Loucy (cell line): ENCODE data around the gene ARHGEF39.

ENCODE experiments used
- EZH2phosphoT487 ChIP-seq: fragments of 200-600 bp; IDR thresholded peaks from 2 replicates; pipeline ENCODE4 v1.6.1; 2018; ENCODE audit warnings: antibody characterized with exemption, mild to moderate bottlenecking, moderate library complexity, borderline replicate concordance
- TF ChIP-seq, protein P1 (sequence below): fragments of 200-600 bp; sonication (generic); conservative IDR thresholded peaks from 2 replicates; pipeline ENCODE4 v1.5.1; 2014; ENCODE audit warnings: mild to moderate bottlenecking, antibody characterized with exemption, low read length

DNA sequence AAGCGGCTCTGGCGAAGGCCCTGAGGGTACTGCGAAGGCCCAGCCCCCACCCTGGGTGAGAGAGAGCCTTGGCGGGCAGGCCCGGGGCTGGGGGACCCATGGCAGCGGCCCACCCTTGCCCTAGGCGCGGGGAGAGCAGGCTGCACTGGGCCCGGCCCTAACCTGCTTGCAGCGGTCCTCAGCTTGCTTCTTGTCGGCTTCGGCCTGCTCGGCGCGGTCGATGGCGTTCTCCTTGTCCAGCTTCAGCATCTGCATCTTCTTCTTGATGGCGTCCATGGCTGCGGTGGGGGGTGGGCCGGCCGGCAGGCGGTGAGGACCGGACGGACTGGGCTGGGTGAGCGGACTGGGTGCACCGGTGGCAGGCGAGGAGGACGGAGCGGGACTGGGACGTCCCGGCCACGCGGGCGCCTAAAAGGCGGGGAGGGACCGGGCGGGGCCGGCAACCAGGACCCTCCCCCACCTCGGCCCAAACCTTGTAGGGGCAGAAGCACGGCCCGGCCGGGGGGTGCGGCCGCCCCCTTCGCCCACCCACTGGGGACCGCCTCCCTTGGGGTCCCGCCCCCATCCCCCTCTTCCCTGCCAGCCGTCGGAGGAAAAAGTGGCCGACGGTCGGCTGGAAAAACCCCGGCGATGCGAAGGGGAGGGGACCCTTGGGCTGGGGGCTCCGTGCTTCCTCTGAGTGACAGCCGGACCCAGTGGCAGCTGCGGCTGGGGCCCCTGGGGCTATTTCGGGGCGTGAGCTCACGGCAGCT is 24.7 kb upstream of the ARHGEF39 start, which contains the start of gene TPM2:
- TF ChIP-seq, protein P1, sequence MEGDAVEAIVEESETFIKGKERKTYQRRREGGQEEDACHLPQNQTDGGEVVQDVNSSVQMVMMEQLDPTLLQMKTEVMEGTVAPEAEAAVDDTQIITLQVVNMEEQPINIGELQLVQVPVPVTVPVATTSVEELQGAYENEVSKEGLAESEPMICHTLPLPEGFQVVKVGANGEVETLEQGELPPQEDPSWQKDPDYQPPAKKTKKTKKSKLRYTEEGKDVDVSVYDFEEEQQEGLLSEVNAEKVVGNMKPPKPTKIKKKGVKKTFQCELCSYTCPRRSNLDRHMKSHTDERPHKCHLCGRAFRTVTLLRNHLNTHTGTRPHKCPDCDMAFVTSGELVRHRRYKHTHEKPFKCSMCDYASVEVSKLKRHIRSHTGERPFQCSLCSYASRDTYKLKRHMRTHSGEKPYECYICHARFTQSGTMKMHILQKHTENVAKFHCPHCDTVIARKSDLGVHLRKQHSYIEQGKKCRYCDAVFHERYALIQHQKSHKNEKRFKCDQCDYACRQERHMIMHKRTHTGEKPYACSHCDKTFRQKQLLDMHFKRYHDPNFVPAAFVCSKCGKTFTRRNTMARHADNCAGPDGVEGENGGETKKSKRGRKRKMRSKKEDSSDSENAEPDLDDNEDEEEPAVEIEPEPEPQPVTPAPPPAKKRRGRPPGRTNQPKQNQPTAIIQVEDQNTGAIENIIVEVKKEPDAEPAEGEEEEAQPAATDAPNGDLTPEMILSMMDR, result no peak
- no peak for TF ChIP-seq EZH2phosphoT487
